ENCODE results near the gene PRF1.

- no peak for TF ChIP-seq CTCF (conservative IDR thresholded peaks at IDR 0.05 in 1 of 2, IDR thresholded peaks at IDR 0.05 in 1 of 2; ENCODE audit: low read depth in 1 of 2, low read length in 2 of 2)
- TF ChIP-seq EZH2 (IDR thresholded peaks at IDR 0.05; ENCODE audit: low read length, missing control alignments) = no peak
These were observed 1.8 kb downstream of the PRF1 start for GRCh38 chr10:70600512-70601395.
